ENCODE measurements around the gene MT1E.
"Not testable (repeated sequence)": the region's sequence is repeated elsewhere in the genome, so short reads cannot be mapped to it uniquely, and the experiment has no call there.

Gene MT1E

DNA sequence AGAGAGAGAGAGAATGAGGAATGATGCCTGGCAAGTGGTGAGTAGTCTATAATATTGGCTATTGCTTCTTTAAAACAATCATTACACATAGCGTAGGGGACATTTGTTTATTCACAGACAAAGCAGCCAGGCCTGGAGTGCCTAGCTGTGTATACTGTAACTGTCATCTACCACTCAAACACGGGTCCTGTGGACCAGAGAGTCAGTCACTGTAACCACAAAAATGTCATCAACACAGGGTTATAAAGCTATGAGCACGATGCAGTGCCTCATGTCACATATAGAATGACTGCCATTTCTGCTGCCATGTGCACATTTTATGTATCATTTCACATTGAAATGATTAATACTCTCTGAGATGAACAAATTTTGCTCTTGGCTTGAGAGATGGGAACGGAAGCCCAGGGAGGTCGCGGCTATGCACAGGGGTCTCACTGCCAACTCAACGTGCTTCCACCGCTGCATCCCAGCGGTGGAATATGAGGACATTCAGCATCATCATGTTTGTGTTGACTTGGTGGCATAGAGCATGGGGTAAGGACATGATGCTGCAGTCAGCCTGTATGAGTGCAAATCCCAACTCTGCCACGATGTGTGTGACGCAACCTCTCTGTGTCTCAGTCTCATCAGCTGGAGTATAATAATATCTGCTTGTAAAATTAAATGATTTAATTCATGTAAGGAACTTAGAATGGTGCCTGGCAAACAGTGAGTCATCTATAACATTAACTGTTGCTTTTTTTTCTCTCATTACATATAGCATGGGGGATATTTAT, 47.4 kb downstream of the MT1E start:
- no peak for DNase-seq

DNA sequence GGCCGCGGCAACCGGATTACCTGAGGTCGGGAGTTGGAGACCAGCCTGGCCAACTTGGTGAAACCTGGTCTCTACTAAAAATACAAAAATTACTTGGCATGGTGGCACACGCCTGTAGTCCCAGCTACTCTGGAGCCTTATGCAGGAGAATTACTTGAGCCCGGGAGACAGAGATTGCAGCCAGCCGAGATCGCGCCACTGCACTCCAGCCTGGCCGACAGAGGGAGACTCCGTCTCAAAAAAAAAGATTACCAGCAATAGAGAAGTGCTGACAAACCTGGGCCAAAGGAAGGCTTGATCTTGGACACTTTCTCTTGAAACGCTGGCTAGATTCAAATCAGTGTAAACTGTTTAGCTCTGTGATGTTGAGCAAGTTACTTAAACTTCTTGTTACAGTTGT, 48.3 kb downstream of the MT1E start:
- DNase-seq = no peak

DNA sequence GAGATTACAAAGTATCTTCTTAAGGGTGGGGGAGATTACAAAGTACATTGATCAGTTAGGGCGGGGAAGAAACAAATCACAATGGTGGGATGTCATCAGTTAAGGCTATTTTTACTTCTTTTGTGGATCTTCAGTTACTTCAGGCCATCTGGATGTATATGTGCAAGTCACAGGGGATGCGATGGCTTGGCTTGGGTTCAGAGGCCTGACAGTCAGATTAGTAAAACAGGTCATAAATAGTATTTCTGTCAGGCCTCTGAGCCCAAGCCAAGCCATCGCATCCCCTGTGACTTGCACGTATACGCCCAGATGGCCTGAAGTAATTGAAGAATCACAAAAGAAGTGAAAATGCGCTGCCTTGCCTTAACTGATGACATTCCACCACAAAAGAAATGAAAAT, 49.0 kb downstream of the MT1E start:
- DNase-seq = not testable (repeated sequence)

GRCh38 chr16:56675685-56676210, 50.2 kb downstream of the MT1E start:
- DNase-seq = peak; percentile 37

Data from NCI-H69 (cell line).